Naive B cell (primary cell): ENCODE measurements around the gene MRAS. TPM values are rescaled to one million over a fixed set of nuclear protein-coding genes. Genes with fewer than 3 reads are reported as not detected.
"Not testable (repeated sequence)": the region's sequence is repeated elsewhere in the genome, so short reads cannot be mapped to it uniquely, and the experiment has no call there.

Experiments used
- ATAC-seq, 2 donors: fragments of 150-1000 bp; cut with Tn5 transposase; 2 replicates each; pipeline ENCODE4 v1.10.0; 2021; ENCODE audit warnings: low read depth in 2 of 2, mild to moderate bottlenecking in 2 of 2, moderate library complexity in 2 of 2
- DNase-seq: peaks from one replicate; pipeline ENCODE4 v3.0.0; 2022
- H3K27ac Mint-ChIP-seq, 6 donors: one replicate each; pipeline ENCODE4 v1.8.0; 2020 to 2022; ENCODE audit warnings: mild to moderate bottlenecking in 6 of 6, mixed read lengths in 6 of 6, moderate library complexity in 5 of 6, inconsistent platforms in 2 of 6
- H3K27me3 Mint-ChIP-seq, 3 donors: one replicate each; pipeline ENCODE4 v1.8.0; 2021 to 2022; ENCODE audit warnings: mixed read lengths in 3 of 3, mild to moderate bottlenecking in 1 of 3
- H3K36me3 Mint-ChIP-seq, 2 donors: one replicate each; pipeline ENCODE4 v1.8.0; 2020 to 2022; ENCODE audit warnings: mixed read lengths in 2 of 2, inconsistent platforms in 1 of 2, mild to moderate bottlenecking in 1 of 2
- H3K4me1 Mint-ChIP-seq, 3 donors: one replicate each; pipeline ENCODE4 v1.8.0; 2020 to 2022; ENCODE audit warnings: mixed read lengths in 3 of 3, inconsistent platforms in 1 of 3, mild to moderate bottlenecking in 1 of 3, moderate library complexity in 1 of 3
- H3K4me3 Mint-ChIP-seq, 8 donors: one replicate each; pipeline ENCODE4 v1.8.0; 2020 to 2022; ENCODE audit warnings: mild to moderate bottlenecking in 8 of 8, mixed read lengths in 8 of 8, moderate library complexity in 8 of 8, inconsistent platforms in 2 of 8
- H3K9me3 Mint-ChIP-seq, 7 donors: one replicate each; pipeline ENCODE4 v1.8.0; 2020 to 2022; ENCODE audit warnings: mixed read lengths in 7 of 7, mild to moderate bottlenecking in 5 of 7, inconsistent platforms in 2 of 7, moderate library complexity in 1 of 7
- polyA plus RNA-seq, 6 donors: library from polyadenylated mRNA; unstranded; fragments of 300-500 nt; fragmentation: Illumina TruSeq; gene quantifications; one replicate each; pipeline ENCODE4 v1.2.3, GENCODE V29; 2021; ENCODE audit warnings: low read depth in 6 of 6

The MRAS gene
- polyA plus RNA-seq, 6 donors from 2014 or later, result not detected

DNA sequence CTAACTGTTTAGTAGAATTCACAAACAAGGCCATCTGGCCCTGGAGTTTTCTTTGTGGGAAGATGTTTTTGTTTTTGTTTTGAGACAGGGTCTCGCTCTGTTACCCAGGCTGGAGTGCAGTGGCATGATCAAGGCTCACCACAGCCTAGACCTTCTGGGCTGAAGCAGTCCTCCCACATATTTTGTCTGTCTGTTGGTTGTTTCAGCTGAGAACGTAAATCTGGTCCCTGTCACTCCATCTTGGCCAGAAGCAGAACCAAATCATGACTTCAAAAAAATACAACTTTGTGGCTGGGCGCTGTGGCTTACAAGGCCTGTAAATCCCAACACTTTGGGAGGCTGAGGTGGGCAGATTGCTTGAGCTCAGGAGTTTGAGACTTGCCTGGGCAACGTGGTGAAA is 27.1 kb downstream of the MRAS start:
- Mint-ChIP-seq H3K4me1 (peaks cover 11 to 14% (median 13%) of the 10 kb centered on the region in 3 donors), H3K27me3 (peaks cover 69 to 80% (median 78%) of the 10 kb centered on the region in 3 donors), H3K27ac (no peak overlapping the region), H3K36me3 (peaks cover 0 to 14% of the 10 kb centered on the region in 2 donors), H3K4me3 (no peak overlapping the region), H3K9me3 (peaks cover 6 to 19% (median 14%) of the 10 kb centered on the region in 7 donors)
- no peak for ATAC-seq
- DNase-seq, result no peak

DNA sequence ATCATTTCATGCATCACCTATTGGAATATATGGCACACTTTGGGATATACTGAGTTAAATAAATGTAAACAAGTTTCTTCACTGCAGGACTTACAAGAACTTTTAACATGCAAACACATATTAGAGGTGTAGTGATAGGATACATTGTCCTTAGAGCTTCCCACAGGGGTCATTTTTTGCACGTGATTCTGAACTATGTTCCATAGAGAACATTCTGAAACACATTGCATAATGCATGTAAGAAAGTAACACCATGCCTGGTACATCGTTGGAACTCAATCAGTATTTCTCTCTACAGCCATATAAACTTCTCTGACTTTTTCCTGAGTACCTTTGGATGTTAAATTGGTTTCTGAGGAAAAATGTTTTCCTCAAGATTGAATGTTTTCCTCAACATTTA is 28.3 kb downstream of the MRAS start:
- H3K27ac Mint-ChIP-seq, result no peak overlapping the region
- H3K36me3 Mint-ChIP-seq, result peaks cover 0 to 12% of the 10 kb centered on the region in 2 donors
- peaks cover 3 to 7% (median 4%) of the 10 kb centered on the region in 3 donors for H3K4me1 Mint-ChIP-seq
- H3K4me3 Mint-ChIP-seq, result no peak overlapping the region
- H3K27me3 Mint-ChIP-seq, result peaks cover 75 to 84% (median 81%) of the 10 kb centered on the region in 3 donors
- ATAC-seq (no peak), DNase-seq (no peak)
- peaks cover 3 to 12% (median 9%) of the 10 kb centered on the region in 7 donors for H3K9me3 Mint-ChIP-seq

DNA sequence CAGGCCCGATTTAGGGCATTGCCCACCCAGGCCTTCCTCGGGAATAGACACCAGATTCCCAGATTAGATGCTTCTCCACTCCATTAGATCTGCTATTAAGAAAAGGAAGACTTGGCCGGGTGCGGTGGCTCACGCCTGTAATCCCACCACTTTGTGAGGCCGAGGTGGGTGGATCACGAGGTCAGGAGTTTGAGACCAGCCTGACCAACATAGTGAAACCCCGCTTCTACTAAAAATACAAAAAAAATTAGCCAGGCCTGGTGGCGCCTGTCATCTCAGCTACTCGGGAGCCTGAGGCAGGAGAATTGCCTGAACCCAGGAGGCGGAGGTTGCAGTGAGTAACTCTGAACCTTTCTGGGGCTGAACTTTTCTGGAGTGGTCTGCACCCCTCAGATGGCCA is 28.8 kb downstream of the MRAS start:
- H3K4me3 Mint-ChIP-seq, ATAC-seq: not testable (repeated sequence)
- H3K9me3 Mint-ChIP-seq, result peaks cover 0 to 12% (median 6%) of the 10 kb centered on the region in 7 donors

GRCh38 chr3:138377804-138378203 is 29.4 kb downstream of the MRAS start:
- Mint-ChIP-seq H3K36me3 (peaks cover 0 to 12% of the 10 kb centered on the region in 2 donors), H3K9me3 (peaks cover 0 to 12% (median 6%) of the 10 kb centered on the region in 7 donors), H3K4me1 (no peaks in the 10 kb centered on the region), H3K4me3 (no peak overlapping the region), H3K27me3 (peaks cover 75 to 79% (median 79%) of the 10 kb centered on the region in 3 donors), H3K27ac (no peak overlapping the region)
- no peak for ATAC-seq
- no peak for DNase-seq

More for the DNA sequence above, 28.8 kb downstream of the MRAS start:
- not testable (repeated sequence) for DNase-seq, H3K27ac Mint-ChIP-seq, H3K4me1 Mint-ChIP-seq
- H3K36me3 Mint-ChIP-seq, result peaks cover 0 to 12% of the 10 kb centered on the region in 2 donors
- peaks cover 75 to 82% (median 80%) of the 10 kb centered on the region in 3 donors for H3K27me3 Mint-ChIP-seq

- Mint-ChIP-seq H3K27me3 (peaks cover 75 to 76% (median 75%) of the 10 kb centered on the region in 3 donors), H3K27ac (no peak overlapping the region), H3K9me3 (peaks cover 0 to 12% (median 5%) of the 10 kb centered on the region in 7 donors), H3K4me3 (peak overlapping the region in 1 of 8 donors; percentile 26), H3K36me3 (peaks cover 0 to 12% of the 10 kb centered on the region in 2 donors), H3K4me1 (no peaks in the 10 kb centered on the region)
- ATAC-seq (no peak), DNase-seq (no peak)
These were observed 30.0 kb downstream of the MRAS start for GRCh38 chr3:138378331-138378730.

DNA sequence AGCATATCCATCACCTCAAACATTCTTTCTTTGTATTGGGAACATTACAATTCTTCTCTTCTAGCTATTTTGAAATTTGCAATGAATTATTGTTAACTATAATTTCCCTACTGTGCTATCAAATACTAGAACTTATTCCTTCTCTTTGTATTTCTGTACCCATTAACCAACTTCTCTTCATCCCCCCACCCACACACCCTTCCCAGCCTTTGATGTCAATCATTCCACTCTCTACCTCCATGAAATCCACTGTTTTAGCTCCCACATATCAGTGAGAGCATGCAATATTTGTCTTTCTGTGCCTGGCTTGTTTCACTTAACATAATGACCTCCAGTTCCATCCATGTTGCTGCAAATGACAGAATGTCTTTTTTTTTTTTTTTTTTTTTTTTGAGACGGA is 30.6 kb downstream of the MRAS start:
- H3K4me1 Mint-ChIP-seq, result no peaks in the 10 kb centered on the region
- H3K27me3 Mint-ChIP-seq, result peaks cover 76 to 80% (median 78%) of the 10 kb centered on the region in 3 donors
- ATAC-seq (no peak), DNase-seq (no peak)
- H3K4me3 Mint-ChIP-seq, result no peak overlapping the region
- peaks cover 0 to 12% (median 5%) of the 10 kb centered on the region in 7 donors for H3K9me3 Mint-ChIP-seq
- peaks cover 0 to 18% of the 10 kb centered on the region in 2 donors for H3K36me3 Mint-ChIP-seq
- no peak overlapping the region for H3K27ac Mint-ChIP-seq

DNA sequence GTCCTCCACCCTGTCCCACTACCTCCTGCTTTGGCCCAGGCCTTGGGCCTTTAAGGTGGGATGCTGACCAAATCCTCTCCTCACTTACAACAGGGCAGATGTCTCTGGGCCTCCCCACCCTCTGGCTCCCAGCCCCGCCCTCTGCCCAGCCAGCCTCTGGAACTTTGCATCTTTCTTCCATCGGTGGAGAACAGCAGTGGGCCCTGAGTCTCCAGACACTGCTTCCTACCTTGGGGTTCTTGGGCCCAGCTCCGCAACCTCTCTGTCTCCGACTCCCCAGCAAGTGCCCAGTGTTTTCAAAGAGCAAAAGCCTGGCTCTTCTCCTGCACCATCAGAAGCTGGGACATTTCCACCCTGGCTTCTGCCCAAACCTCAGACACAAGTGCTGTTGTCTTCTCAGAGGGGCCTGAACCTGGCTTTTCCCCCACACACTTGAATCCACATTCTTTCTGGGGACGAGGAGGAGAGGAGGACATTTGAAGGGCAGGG is 33.1 kb downstream of the MRAS start:
- ATAC-seq (no peak), DNase-seq (no peak)
- peaks cover 0 to 24% of the 10 kb centered on the region in 2 donors for H3K36me3 Mint-ChIP-seq
- H3K27ac Mint-ChIP-seq, result peak overlapping the region in 1 of 6 donors; percentile 28
- H3K9me3 Mint-ChIP-seq, result peaks cover 0 to 9% (median 0%) of the 10 kb centered on the region in 7 donors
- peak overlapping the region in 1 of 8 donors; percentile 64 for H3K4me3 Mint-ChIP-seq
- peaks cover 67 to 71% (median 70%) of the 10 kb centered on the region in 3 donors for H3K27me3 Mint-ChIP-seq
- H3K4me1 Mint-ChIP-seq, result no peaks in the 10 kb centered on the region

DNA sequence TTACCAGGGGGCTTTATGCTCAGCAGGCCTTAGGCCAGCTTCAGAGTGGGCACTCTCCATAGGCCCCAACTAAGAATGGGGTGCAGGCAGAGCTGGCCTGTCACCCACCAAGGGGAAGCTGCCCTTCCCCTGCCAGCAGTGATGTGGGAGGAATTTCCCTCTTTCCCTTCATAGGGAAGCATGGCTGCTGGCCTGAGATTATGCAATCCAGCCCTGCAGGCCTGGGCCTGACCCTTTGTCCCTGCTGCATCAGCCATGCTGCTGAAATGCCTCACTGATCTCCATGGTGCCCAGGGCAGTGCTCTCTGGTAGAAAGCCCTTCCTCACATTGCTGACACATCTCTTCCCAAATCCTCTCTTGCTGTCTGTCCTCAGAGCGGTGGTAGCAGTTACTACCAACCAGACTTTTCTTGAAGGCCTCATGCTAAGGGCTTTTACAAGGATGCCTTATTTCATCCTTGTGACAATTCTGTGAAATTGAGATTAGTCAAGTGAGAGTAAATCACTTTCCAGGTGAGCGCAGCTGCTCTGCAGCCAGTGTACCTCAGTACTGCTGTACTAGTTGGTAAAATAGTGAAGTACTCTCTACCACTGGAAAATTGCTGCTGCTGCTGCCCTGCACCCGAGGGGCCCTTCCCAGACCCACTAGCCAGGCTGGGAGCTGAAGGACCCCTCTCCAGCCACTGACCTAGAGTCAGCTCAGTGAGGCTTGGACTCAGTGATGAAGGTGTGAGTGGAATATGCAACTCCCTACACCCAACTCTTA is 33.8 kb downstream of the MRAS start:
- no peak for ATAC-seq
- Mint-ChIP-seq H3K27ac (peak overlapping the region in 1 of 6 donors; percentile 20), H3K4me1 (no peaks in the 10 kb centered on the region), H3K36me3 (peaks cover 0 to 24% of the 10 kb centered on the region in 2 donors), H3K9me3 (peaks cover 0 to 9% (median 0%) of the 10 kb centered on the region in 7 donors), H3K4me3 (no peak overlapping the region), H3K27me3 (peaks cover 65 to 70% (median 69%) of the 10 kb centered on the region in 3 donors)
- no peak for DNase-seq

DNA sequence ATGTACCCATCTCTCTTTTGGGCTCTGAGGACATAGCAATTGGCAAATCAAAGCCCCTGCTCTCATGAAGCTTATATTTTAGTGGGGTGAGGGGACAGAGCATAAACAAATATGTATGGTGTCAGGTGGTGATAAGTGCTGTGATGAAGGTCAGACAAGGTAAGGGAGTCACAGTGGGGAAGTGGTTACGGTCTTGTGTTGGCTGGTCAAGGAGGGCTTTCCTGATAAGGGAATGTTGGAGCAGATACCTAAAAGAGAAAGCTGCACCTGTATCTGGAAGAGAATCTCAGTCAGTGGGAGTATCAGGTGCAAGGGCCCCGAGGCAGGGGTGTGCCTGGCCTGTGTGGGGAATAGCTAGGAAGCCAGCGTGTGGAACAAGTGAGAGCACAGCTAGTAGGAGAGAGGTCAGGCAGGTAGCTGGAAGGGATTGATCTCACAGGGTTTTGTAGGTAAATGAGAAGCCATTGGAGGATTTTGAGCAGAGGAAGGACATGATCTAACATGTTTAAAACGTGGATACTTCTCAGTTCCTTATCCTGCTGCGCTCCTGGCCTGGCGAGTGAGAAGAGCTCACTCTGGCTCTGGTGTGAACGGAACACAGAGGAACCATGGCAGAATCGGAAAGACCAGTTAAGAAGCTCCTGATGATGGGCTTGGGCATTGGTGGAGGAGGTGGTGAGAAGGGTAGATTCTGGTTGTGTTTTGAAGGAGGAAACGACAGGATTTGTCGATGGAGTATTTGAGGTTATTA is 35.5 kb downstream of the MRAS start:
- DNase-seq, result no peak
- peak overlapping the region in 1 of 6 donors; percentile 41 for H3K27ac Mint-ChIP-seq
- H3K4me1 Mint-ChIP-seq, result no peaks in the 10 kb centered on the region
- no peak overlapping the region for H3K4me3 Mint-ChIP-seq
- H3K27me3 Mint-ChIP-seq, result peaks cover 63 to 66% (median 63%) of the 10 kb centered on the region in 3 donors
- peaks cover 0 to 9% (median 0%) of the 10 kb centered on the region in 7 donors for H3K9me3 Mint-ChIP-seq
- peaks cover 0 to 24% of the 10 kb centered on the region in 2 donors for H3K36me3 Mint-ChIP-seq
- no peak for ATAC-seq

- ATAC-seq (no peak), DNase-seq (no peak)
- Mint-ChIP-seq H3K36me3 (peaks cover 0 to 24% of the 10 kb centered on the region in 2 donors), H3K27ac (no peak overlapping the region), H3K4me3 (no peak overlapping the region), H3K4me1 (no peaks in the 10 kb centered on the region), H3K9me3 (peaks cover 0 to 9% (median 0%) of the 10 kb centered on the region in 7 donors), H3K27me3 (peaks cover 66 to 69% (median 67%) of the 10 kb centered on the region in 3 donors)
These were observed 36.2 kb downstream of the MRAS start for GRCh38 chr3:138384531-138384930.

DNA sequence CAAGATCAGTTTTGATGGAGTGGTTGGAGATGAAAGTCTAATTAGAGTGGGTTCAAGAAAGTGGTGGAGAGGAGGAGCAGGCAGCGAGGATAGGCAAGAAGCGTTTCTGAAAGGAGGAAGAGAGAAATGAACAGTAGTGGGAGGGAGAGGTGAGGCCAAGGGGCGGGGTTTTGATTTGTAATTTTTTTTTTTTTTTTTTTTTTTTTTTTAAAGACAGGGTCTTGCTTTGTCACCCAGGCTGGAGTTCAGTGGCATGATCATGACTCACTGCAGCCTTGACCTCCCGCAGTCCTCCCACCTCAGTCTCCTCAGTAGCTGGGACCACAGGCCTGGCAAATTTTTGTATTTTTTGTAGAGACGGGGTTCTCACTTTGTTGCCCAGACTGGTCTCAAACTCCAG is 36.6 kb downstream of the MRAS start:
- peak overlapping the region in 1 of 8 donors; percentile 4 for H3K4me3 Mint-ChIP-seq
- ATAC-seq, result no peak
- peaks cover 62 to 69% (median 68%) of the 10 kb centered on the region in 3 donors for H3K27me3 Mint-ChIP-seq
- H3K27ac Mint-ChIP-seq, result no peak overlapping the region
- H3K36me3 Mint-ChIP-seq, result peaks cover 0 to 24% of the 10 kb centered on the region in 2 donors
- H3K9me3 Mint-ChIP-seq, result peaks cover 0 to 9% (median 0%) of the 10 kb centered on the region in 7 donors
- H3K4me1 Mint-ChIP-seq, result no peaks in the 10 kb centered on the region
- no peak for DNase-seq

GRCh38 chr3:138389144-138389601 is 40.8 kb downstream of the MRAS start:
- Mint-ChIP-seq H3K27me3 (peaks cover 36 to 65% (median 46%) of the 10 kb centered on the region in 3 donors), H3K4me1 (no peaks in the 10 kb centered on the region), H3K27ac (no peak overlapping the region), H3K4me3 (no peak overlapping the region), H3K9me3 (peaks cover 0 to 4% (median 0%) of the 10 kb centered on the region in 7 donors), H3K36me3 (peaks cover 0 to 10% of the 10 kb centered on the region in 2 donors)
- DNase-seq (no peak), ATAC-seq (no peak)
